ENCODE measurements around the gene HINFP. TPM values are rescaled to one million over a fixed set of nuclear protein-coding genes. Genes with fewer than 3 reads are reported as not detected.
A peak's percentile ranks its signal among the peaks of the same experiment; 100 is the strongest.
"Not testable (repeated sequence)": the region's sequence is repeated elsewhere in the genome, so short reads cannot be mapped to it uniquely, and the experiment has no call there.

Gene HINFP
- total and polyA plus RNA-seq, 3 donors from 2014 or later, result 38.3 to 58.7 (median 58.3) TPM

DNA sequence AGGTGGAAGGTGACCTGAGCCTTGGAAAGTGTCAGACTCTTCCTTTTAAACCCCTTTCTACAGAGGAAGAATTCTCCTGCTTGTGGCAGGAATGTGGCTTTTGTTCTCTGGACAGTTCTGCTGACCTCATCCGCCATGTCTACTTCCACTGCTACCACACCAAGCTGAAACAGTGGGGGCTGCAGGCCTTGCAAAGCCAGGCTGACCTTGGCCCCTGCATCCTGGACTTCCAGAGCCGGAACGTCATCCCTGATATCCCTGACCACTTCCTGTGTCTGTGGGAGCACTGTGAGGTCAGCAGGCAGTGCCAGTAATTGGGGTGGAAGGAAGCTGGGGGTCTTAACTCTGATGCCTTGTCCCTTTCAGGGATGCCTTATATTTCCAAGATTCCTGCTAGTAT is 9.3 kb downstream of the HINFP start:
- Histone ChIP-seq H3K9me3 (no peaks in the 10 kb centered on the region), H3K4me3 (no peak overlapping the region), H3K36me3 (ENCODE audit: low read depth, missing control alignments) (no peaks in the 10 kb centered on the region), H3K4me1 (peaks cover 12% of the 10 kb centered on the region), H3K27ac (no peak overlapping the region), H3K27me3 (no peaks in the 10 kb centered on the region)
- intact Hi-C loops (cut with DNase I; ENCODE audit: low total_unique reads), result no loop called here
- WGBS, 2 donors, result 57 to 70% methylated on average over 3 of the region's 3 CpGs
- DNase-seq, result no peak
- TF ChIP-seq, protein P1, sequence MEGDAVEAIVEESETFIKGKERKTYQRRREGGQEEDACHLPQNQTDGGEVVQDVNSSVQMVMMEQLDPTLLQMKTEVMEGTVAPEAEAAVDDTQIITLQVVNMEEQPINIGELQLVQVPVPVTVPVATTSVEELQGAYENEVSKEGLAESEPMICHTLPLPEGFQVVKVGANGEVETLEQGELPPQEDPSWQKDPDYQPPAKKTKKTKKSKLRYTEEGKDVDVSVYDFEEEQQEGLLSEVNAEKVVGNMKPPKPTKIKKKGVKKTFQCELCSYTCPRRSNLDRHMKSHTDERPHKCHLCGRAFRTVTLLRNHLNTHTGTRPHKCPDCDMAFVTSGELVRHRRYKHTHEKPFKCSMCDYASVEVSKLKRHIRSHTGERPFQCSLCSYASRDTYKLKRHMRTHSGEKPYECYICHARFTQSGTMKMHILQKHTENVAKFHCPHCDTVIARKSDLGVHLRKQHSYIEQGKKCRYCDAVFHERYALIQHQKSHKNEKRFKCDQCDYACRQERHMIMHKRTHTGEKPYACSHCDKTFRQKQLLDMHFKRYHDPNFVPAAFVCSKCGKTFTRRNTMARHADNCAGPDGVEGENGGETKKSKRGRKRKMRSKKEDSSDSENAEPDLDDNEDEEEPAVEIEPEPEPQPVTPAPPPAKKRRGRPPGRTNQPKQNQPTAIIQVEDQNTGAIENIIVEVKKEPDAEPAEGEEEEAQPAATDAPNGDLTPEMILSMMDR (IDR thresholded peaks at IDR 0.05), result no peak
- no peak for TF ChIP-seq POLR2A (IDR thresholded peaks at IDR 0.05)

DNA sequence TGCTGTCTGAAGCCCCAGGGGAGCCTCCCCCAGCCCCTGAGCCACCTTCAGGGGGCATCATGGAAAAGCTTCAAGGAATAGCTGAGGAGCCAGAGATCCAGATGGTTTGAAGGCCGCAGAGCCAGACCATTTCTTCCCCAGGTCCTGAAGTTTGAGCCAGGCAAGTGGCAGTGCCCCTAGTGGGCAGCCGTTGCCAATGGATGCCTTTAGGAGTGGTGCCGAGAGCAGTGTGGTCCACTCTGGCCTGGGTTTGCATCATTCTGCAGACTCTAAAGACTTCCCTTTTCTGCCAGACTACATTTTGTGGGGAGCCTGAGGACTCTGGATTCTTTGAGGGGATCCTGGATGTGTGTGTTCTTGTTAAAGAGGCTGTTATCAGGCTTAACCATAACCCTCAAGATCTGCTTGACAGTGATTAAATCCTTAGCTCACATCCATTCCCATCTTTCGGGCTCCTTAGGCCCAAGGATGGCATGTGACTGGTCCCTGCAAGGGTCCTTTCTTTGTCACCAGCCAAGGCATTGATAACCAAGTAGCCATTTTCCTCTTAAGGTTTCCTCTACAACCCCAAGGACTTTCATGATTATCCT is 13.1 kb downstream of the HINFP start:
- H3K4me3 ChIP-seq, result no peak overlapping the region

DNA sequence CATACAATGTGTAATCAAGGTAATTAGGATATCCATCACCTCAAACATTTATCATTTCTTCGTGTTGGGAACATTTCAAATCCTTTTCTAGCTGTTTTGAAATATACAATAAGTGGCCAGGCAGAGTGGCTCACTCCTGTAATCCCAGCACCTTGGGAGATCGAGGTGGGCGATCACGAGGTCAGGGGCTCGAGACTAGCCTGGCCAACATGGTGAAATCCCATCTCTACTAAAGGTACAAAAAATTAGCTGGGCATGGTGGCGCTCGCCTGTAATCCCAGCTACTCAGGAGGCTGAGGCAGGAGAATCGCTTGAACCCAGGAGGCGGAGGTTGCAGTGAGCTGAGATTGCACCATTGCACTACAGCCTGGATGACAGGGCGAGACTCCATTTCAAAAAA is 17.9 kb downstream of the HINFP start:
- DNase-seq; H3K36me3 ChIP-seq (ENCODE audit: low read depth, missing control alignments); H3K4me3 ChIP-seq; H3K27ac ChIP-seq; H3K27me3 ChIP-seq; intact Hi-C loops (cut with DNase I; ENCODE audit: low total_unique reads); H3K9me3 ChIP-seq; H3K4me1 ChIP-seq: not testable (repeated sequence)
- WGBS, 2 donors, result 89 to 93% methylated on average over 10 of the region's 10 CpGs

More for the DNA sequence above, 13.1 kb downstream of the HINFP start:
- H3K27me3 ChIP-seq, result no peaks in the 10 kb centered on the region
- 81 to 89% methylated on average over 4 of the region's 4 CpGs for WGBS, 2 donors
- H3K9me3 ChIP-seq, result no peaks in the 10 kb centered on the region
- H3K36me3 ChIP-seq (ENCODE audit: low read depth, missing control alignments), result no peaks in the 10 kb centered on the region
- peak; percentile 34 for DNase-seq
- TF ChIP-seq POLR2A (IDR thresholded peaks at IDR 0.05), result no peak
- TF ChIP-seq, protein P1 (IDR thresholded peaks at IDR 0.05), result peak in 2 of 3 experiments; percentile 33 to 51
- no peak overlapping the region for H3K27ac ChIP-seq
- intact Hi-C loops (cut with DNase I; ENCODE audit: low total_unique reads), result no loop called here
- H3K4me1 ChIP-seq, result peaks cover 7% of the 10 kb centered on the region

DNA sequence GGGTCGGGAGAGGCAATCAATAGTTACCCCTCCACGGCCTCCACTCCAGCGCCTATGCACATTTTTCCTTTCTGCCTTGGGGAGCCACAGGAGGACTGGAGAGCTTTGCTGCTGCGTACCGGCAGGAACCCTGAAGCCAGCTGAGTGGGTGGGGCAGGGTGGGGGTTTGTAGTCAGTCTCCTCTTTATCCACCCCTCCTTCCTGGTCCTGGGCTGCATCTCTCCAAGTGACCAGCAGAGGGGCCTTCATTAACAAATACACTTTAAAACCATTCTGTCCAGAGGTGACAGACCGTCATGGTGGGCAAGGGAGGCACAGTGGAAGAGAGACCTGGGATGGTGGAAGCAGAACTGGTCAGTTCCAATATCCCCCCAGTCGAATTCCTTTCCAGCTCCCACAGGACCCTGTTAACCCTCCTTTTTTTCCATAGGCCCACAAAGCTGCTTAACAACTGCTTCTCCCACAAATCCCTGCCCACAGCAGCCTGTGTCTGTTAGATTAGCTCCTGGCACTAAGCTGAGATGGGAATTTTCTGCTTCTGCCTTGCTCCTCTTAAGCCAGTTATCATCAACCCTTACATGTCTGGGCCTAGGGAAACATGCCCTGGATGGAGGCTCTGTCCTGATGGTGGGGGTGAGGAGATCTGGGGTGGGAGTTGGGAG is 23.6 kb downstream of the HINFP start:
- no peaks in the 10 kb centered on the region for H3K9me3 ChIP-seq
- no peak overlapping the region for H3K27ac ChIP-seq
- no peaks in the 10 kb centered on the region for H3K36me3 ChIP-seq (ENCODE audit: low read depth, missing control alignments)
- peak; percentile 69 for DNase-seq
- H3K4me1 ChIP-seq, result peaks cover 9% of the 10 kb centered on the region
- intact Hi-C loops (cut with DNase I; ENCODE audit: low total_unique reads), result no loop called here
- no peak overlapping the region for H3K4me3 ChIP-seq
- no peak for TF ChIP-seq POLR2A (IDR thresholded peaks at IDR 0.05)
- TF ChIP-seq, protein P1 (IDR thresholded peaks at IDR 0.05), result peak; percentile 23 to 66 (median 65)
- 32 to 37% methylated on average over 7 of the region's 7 CpGs for WGBS, 2 donors
- no peaks in the 10 kb centered on the region for H3K27me3 ChIP-seq

DNA sequence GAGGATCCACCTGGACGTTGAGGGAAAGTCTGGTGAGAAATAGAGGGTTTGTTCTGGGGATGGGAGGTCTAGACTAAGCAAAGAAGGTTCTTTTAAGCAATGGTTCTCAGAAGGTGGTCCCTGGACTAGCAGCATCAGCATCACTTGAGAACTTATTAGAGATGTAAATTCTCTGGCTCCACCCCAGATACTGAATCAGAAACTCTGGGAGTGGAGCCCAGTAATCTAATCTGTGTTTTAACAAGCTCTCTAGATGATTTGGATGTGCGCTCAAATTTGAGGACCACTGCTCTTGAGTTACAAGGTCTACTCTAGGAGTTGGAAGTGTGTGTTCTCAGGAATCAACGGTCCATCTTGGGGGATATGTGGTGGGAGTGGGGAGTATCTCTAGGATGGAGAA is 24.2 kb downstream of the HINFP start:
- no peaks in the 10 kb centered on the region for H3K36me3 ChIP-seq (ENCODE audit: low read depth, missing control alignments)
- intact Hi-C loops (cut with DNase I; ENCODE audit: low total_unique reads), result no loop called here
- H3K27ac ChIP-seq, result no peak overlapping the region
- DNase-seq, result no peak
- H3K9me3 ChIP-seq, result no peaks in the 10 kb centered on the region
- H3K4me3 ChIP-seq, result no peak overlapping the region
- no peaks in the 10 kb centered on the region for H3K27me3 ChIP-seq
- H3K4me1 ChIP-seq, result peaks cover 9% of the 10 kb centered on the region
- 56 to 63% methylated on average over 3 of the region's 3 CpGs for WGBS, 2 donors
- TF ChIP-seq, protein P1 (IDR thresholded peaks at IDR 0.05), result no peak
- no peak for TF ChIP-seq POLR2A (IDR thresholded peaks at IDR 0.05)
